GM10266 (cell line): ENCODE data around the gene SUGP2.

Experiments
- DNase-seq: peaks from one replicate; pipeline ENCODE4 v3.0.0; 2012; ENCODE audit errors: extremely low spot score
- TF ChIP-seq, protein P1 (sequence below): IDR thresholded peaks from 2 replicates; pipeline ENCODE4 v1.5.1; 2012; ENCODE audit warnings: mild to moderate bottlenecking, low read depth; ENCODE audit not compliant: control insufficient read depth, insufficient read depth; ENCODE audit errors: missing control alignments

SUGP2 gene

DNA sequence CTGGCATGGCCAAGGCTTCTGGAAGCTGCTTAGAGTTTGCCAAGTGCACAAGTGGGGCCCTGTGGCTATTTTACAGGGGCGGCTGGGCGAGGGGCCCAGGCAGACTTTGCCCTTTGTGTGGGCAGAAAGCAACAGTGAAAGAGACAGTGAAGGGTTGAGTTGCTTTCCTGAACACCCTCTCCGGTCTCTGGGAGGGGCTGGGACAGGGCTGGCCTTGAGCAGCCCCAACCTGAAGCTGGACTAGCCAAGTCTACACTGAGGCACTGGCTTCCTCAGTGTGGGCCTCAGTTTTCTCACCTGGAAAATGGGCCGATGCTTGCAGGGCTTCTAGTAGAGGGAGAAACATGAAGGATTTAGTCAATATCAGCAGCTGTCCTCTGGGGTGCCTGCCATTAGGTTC, 89.9 kb downstream of the SUGP2 start:
- TF ChIP-seq, protein P1, sequence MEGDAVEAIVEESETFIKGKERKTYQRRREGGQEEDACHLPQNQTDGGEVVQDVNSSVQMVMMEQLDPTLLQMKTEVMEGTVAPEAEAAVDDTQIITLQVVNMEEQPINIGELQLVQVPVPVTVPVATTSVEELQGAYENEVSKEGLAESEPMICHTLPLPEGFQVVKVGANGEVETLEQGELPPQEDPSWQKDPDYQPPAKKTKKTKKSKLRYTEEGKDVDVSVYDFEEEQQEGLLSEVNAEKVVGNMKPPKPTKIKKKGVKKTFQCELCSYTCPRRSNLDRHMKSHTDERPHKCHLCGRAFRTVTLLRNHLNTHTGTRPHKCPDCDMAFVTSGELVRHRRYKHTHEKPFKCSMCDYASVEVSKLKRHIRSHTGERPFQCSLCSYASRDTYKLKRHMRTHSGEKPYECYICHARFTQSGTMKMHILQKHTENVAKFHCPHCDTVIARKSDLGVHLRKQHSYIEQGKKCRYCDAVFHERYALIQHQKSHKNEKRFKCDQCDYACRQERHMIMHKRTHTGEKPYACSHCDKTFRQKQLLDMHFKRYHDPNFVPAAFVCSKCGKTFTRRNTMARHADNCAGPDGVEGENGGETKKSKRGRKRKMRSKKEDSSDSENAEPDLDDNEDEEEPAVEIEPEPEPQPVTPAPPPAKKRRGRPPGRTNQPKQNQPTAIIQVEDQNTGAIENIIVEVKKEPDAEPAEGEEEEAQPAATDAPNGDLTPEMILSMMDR = no peak
- DNase-seq = no peak

DNA sequence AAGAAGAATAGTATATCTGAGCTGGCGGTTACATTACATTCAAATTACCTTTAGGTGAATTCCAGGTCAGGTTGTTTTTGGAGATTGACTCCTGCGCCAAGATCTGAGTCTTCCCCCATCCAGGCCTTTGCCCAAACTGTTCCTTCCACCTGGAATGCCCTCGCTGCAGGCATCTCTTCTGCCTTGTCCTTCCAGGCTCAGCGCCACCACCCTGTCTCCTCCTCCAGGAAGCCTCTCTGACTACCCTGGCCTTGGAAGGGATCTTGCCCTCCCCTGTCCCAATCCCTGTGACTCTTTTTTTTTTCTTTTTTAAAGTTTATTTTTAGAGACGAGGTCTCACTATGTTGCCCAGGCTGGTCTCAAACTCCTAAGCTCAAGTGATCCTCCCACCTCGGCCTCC, 90.6 kb downstream of the SUGP2 start:
- DNase-seq = no peak
- TF ChIP-seq, protein P1 = no peak

DNA sequence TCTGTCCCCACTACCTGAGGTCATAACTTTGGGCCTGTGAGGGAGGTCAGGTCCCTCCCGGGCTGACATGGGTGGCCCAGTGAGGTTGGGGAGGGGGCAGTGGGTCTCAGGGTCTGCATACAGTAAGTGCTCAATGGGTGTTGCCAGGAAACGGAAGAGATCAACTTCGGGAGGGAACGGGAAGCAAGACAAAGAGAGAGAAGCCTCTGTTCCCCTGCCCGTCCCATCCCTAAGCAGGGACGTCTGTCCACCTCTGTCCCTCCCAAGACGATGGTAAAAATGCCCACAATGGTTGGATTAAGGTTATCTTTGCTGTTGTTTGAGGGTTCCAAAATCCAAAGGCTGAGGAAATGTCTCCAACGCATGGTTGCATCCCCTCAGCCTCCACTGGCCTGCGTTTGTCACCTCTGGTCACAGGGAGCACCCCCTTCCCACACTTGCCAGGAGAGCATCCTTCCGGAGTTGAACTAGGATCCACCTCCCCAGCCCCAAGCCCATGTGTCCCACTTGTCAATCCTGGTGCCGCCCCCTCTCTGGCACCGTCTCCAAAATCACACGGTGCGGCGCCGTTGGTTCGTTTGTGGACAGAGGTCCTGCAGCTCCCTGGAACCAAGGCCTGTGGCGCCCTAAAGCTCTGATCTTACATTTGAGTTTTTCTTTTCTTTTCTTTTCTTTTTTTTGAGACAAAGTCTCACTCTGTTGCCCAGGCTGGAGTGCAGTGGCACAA, 91.5 kb downstream of the SUGP2 start:
- DNase-seq = no peak
- TF ChIP-seq, protein P1 = no peak
